ENCODE data around the gene GBP5.
"Not testable (repeated sequence)": the region's sequence is repeated elsewhere in the genome, so short reads cannot be mapped to it uniquely, and the experiment has no call there.

Gene GBP5

DNA sequence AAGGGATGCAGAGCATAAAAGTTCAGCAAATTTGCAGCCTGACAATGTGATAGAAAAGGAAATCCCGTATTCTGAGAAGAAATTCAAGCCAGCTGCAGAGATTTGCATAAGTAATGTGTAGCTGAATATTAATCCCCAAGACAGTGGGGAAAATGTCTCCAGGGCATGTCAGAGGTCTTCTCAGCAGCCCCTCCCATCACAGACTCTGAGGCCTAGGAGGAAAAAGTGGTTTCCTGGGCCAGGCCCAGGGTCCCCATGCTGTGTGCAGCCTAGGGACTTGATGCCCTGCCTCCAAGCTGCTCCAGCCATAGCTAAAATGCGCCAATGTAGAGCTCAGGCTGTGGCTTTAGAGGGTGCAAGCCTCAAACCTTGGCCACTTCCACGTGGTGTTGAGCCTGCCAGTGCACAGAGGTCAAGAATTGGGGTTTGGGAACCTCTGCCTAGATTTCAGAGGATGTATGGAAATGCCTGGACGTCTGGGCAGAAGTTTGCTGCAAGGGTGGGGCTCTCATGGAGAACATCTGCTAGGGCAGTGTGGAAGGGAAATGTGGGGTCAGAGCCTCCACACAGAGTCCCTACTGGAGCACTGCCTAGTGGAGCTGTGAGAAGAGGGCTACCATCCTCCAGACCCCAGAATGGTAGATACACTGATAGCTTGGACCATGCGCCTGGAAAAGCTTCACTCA lies 11.6 kb upstream of the GBP5 start:
- FAIRE-seq, result not testable (repeated sequence)

DNA sequence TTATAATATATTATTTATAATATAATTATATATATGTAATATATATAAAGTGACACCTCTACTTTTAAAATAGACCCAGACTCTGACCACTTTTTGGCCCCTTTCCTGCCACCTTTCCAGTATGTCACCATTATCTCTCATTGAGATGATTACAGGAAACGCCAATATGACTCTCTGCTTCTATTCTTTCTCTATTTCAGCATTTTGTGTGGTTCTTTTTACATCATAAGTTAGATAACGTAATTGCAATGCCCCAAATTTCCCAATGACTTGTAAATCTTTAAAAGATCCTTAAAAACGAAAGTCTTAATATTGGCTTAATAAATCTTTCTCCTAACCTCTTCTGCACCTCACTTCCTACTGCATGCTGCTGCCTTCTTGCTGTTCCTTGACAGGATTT lies 8.1 kb upstream of the GBP5 start:
- peak; percentile 68 for FAIRE-seq

GRCh38 chr1:89279011-89279466 lies 6.4 kb upstream of the GBP5 start:
- FAIRE-seq, result no peak

- no peak for FAIRE-seq
Observed at GRCh38 chr1:89277725-89278124, 5.1 kb upstream of the GBP5 start.

GRCh38 chr1:89276690-89277089 lies 4.0 kb upstream of the GBP5 start:
- no peak for FAIRE-seq

GRCh38 chr1:89274411-89274857 lies 1.8 kb upstream of the GBP5 start:
- no peak for FAIRE-seq

DNA sequence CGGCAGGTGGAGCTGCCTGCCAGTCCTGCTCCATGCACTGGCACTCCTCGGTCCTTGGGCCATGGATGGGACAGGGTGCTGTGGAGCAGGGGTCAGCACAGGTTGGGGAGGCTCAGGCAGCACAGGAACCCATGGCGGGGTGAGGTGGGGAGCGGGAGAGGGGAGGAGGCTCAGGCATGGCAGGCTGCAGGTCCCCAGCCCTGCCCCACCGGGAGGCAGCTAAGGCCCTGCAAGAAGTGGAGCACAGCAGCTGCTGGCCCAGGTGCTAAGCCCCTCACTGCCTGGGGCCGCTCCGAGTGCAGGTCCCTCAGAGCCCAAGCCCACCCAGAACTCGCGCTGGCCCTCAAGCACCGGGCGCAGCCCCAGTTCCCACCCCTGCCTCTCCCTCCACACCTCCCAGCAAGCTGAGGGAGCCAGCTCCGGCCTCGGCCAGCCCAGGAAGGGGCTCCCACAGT lies 691 bp upstream of the GBP5 start:
- FAIRE-seq, result no peak

DNA sequence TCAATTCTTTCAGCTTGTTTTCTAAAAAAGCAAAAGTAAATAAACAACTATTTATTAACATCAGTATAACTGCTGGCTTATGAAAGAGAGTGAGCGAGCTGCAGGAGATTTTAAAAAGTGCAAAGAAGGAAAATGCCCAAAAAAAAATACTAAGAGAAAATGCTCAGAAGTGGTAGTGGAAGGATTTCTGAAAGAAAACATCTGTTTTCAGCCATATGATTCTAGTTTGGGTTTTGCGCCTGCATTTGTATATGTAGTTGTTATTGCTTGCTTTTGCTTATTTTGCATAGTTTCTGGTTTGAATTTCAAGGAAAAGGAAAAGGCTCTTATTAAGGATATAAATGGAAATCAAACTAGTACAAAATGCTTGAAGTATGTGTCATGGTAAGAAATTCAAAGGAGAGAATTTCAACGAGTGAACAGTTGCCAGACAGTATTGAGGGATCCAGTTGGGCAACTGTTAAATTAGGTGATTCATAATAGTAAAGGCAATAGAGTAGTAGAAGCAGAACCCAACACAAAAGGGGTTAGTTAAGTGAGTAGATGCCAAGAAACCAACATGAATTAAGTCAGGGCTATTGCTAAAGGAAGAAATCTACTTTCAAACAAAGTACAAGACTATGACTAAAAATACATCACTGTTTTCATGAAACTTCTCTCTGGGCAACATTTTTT lies 1.2 kb downstream of the GBP5 start:
- FAIRE-seq, result no peak

GRCh38 chr1:89270423-89270822 lies 2.2 kb downstream of the GBP5 start:
- no peak for FAIRE-seq

GRCh38 chr1:89269277-89269676 lies 3.4 kb downstream of the GBP5 start:
- no peak for FAIRE-seq

GRCh38 chr1:89262643-89263042 lies 10.0 kb downstream of the GBP5 start:
- no peak for FAIRE-seq

DNA sequence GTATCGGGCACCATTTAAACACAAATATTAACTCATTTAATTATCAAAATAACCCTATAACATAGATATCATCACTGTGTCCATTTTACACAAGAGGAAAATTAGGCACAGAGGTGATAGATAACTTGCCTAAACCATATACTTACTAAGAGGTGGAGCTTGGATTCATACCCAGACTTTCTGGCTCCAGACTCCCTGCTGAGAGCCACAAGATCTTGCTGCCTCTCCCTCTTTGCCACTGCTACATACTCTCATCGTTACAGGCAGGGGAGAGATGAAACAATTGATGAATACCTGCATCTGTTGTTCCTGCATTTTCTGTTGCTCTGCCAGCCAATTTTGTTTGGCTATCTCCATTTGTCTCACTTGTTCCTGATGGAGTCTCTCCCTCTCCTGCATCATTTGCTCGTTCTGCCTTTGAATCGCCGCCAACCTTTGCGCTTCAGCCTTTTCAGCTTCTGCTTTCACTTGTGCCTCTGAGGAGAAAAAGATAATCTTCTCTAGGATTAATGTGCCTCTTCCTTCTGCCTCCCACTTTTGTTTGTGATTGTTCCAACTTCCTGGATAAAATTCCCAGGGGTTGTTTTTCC lies 10.6 kb downstream of the GBP5 start:
- no peak for FAIRE-seq

DNA sequence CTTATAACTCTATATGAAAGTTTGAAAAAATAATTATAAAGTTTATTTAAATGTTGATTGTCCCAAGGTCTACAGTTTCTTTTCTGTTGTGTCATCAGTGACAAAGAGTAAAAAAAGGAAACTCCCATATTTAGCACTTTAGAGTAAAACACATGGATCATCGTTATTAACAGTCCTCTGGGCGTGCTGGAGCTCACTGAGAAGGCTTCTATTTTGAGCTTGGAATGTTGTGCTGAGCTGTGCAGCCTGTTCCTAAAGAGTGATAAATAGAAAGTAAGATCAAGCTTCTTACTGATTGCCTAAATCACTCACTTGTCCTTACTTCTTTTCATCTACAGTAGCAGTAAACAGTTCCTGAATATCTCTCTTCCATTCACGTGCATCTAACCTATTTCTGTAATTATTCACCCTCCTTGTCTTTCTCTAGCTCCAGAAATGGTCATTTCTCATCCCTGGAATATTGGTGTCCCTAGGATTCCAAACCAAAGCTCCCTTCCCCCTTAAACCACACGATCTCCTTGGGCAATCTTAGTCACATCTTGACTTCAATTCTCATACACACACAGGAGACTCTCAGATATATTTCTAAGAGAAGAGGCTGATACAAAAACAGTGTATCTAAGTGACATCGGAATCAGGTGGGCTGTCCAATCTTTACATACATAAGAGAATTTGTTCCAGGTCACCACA lies 11.9 kb downstream of the GBP5 start:
- FAIRE-seq, result no peak

DNA sequence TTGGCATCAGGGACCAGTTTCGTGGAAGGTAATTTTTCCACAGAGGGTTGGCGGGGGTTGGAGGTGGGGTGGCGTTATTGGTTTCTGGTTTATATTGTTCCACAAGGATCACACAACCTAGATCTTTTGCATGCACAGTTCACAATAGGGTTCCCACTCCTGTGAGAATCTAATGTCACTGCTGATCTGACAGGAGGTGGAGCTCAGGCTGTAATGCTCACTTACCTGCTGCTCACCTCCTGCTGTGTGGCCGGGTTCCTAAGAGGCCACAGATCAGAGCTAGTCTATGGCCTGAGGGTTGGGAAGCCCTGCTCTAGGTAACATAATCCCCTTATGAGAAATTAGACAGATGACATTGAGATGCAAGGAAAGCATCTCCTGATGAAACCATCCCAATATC lies 12.6 kb downstream of the GBP5 start:
- no peak for FAIRE-seq

DNA sequence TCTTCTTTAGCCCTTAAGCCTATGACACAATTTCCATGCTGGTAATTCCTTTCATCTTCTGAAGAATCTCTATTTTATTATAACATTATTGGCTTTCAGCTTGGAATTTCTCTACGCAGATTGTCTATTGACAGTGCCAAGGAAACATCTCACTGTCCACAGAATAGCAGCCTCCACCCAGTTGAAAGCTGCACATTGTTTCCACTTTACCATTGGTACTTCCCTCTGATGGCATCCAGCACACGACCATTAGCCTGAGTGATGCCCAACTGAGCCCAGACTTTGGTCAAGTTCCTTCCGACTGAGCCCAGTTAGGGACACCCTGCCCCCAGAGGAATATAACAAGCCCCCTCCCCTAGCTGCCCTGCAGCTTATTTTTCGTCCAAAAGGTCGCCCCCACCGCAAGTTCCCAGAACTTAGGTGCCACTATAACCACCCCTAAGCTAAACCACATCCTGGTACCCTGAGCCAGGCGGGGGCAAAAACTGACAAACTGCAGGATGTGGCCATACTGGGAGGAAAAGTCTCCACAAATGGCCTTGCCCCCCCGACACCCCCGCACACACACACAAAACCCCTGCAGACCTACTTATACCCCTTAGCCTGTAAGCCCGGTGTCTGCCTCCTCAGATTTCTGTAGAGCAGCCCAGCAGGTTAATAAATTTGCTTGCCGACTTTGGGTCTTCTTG lies 13.2 kb downstream of the GBP5 start:
- no peak for FAIRE-seq

DNA sequence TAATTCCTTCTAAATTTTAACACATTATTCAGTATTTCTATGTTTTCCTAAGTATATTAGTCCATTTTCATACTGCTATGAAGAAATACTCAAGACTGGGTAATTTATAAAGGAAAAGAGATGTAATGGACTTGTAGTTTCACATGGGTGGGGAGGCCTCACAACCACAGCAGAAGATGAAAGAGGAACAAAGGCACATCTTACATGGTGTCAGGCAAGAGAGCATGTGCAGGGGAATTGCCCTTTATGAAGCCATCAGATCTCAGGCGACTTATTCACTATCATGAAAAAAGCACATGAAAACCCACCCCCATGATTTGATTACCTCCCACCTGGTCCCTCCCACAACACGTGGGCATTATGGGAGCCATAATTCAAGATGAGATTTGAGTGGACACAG lies 15.6 kb downstream of the GBP5 start:
- no peak for FAIRE-seq

- FAIRE-seq, result not testable (repeated sequence)
Observed at GRCh38 chr1:89255581-89255980, 17.1 kb downstream of the GBP5 start.

DNA sequence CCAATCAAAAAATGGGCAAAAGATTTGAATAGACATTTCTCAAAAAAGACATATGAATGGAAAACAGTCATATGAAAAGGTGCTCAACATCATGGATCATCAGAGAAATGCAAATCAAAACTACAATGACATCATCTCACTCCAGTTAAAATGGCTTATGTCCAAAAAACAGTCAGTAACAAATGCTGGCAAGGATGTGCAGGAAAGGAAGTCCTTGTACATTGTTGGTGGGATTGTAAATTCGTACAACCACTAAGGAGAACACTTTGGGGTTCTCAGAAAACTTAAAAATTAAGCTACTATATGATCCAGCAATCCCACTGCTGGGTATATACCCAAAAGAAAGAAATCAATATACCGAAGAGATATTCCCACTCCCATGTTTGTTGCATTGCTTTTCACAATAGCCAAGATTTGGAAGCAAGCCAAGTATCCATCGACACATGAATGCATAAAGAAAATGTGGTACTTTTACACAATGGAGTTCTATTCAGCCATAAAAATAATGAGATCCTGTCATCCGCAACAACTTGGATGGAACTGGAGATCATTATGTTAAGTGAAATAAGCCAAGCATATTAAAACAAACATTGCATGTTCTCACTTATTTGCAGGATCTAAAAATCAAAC lies 17.9 kb downstream of the GBP5 start:
- FAIRE-seq, result no peak

DNA sequence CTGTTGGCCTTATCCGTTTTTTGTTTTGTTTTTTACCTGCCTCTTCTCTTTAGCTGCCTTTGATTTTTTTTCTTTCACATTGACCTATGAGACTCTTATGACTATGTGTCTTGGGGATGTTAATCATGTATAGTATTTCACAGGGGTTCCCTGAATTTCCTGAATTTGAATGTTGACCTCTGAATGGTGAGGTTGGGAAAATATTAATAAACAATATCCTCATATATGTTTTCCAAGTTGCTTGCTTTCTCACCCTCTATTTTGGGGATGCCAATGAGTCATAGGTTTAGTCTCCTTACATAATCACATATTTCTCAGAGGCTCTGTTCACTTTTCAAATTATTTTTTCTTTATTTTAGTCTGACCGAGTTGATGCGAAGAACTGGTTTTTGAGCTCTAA lies 29.6 kb downstream of the GBP5 start:
- FAIRE-seq, result no peak
